ENCODE measurements around the gene SPOPL. TPM values are rescaled to one million over a fixed set of nuclear protein-coding genes. Genes with fewer than 3 reads are reported as not detected.

SPOPL gene
- total and polyA plus RNA-seq, 2 of the 4 experiments (the other 2 are of a cell fraction), result 4.8 to 20.3 TPM

DNA sequence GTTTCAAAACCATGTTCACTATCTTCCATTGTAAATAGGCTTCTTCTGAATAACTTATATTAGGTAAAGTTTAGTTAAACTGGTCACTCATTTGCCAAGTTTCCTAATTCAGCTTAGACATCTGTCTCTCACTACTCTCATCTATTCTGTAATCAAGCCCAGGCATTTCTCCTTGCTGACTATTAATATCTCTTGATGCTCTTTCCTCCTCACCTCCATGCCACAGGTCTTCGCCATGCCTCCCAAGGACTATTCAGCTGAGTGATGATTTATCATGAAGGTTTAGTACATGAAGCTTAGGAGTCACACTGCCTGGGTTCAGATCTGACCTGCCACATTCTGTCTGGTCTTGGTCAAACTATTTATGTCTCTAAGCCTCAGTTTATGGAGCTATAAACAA, 115.5 kb downstream of the SPOPL start:
- WGBS, 2 experiments (ENCODE audit: extremely low coverage in 2 of 2, insufficient read length in 1 of 2), result no CpG with 5 or more reads among the region's 1 CpG
- in situ Hi-C loops (cut with MboI; ENCODE audit: low sequenced_read_pairs), result no loop called here
- dilution Hi-C loops (cut with HindIII; ENCODE audit: low sequenced_read_pairs, unreplicated experiment), result no loop called here

More for the DNA sequence above, 115.5 kb downstream of the SPOPL start:
- H2BK20ac ChIP-seq (ENCODE audit: low read depth, low read length), result no peak overlapping the region
- TF ChIP-seq, protein P1, sequence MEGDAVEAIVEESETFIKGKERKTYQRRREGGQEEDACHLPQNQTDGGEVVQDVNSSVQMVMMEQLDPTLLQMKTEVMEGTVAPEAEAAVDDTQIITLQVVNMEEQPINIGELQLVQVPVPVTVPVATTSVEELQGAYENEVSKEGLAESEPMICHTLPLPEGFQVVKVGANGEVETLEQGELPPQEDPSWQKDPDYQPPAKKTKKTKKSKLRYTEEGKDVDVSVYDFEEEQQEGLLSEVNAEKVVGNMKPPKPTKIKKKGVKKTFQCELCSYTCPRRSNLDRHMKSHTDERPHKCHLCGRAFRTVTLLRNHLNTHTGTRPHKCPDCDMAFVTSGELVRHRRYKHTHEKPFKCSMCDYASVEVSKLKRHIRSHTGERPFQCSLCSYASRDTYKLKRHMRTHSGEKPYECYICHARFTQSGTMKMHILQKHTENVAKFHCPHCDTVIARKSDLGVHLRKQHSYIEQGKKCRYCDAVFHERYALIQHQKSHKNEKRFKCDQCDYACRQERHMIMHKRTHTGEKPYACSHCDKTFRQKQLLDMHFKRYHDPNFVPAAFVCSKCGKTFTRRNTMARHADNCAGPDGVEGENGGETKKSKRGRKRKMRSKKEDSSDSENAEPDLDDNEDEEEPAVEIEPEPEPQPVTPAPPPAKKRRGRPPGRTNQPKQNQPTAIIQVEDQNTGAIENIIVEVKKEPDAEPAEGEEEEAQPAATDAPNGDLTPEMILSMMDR (conservative IDR thresholded peaks at IDR 0.05; ENCODE audit: low read depth, low read length), result no peak
- no peak for TF ChIP-seq RFX5 (IDR thresholded peaks at IDR 0.05; ENCODE audit: low read depth, low read length)
- TF ChIP-seq CEBPB (IDR thresholded peaks at IDR 0.05; ENCODE audit: low read depth, low read length), result no peak
- no peak for TF ChIP-seq CHD1 (IDR thresholded peaks at IDR 0.05; ENCODE audit: low read depth, low read length)
- TF ChIP-seq FOS (IDR thresholded peaks at IDR 0.05; ENCODE audit: low read depth, low read length), result no peak
- TF ChIP-seq BHLHE40 (IDR thresholded peaks at IDR 0.05; ENCODE audit: low read depth, low read length), result no peak
- TF ChIP-seq RCOR1 (IDR thresholded peaks at IDR 0.05; ENCODE audit: insufficient replicate concordance, low read length), result no peak
- no peak for TF ChIP-seq MAFK (IDR thresholded peaks at IDR 0.05; ENCODE audit: low read depth, low read length)
- TF ChIP-seq MAZ (IDR thresholded peaks at IDR 0.05; ENCODE audit: borderline replicate concordance, low read depth, low read length), result no peak
- TF ChIP-seq SMC3 (IDR thresholded peaks at IDR 0.05; ENCODE audit: low read depth, low read length), result no peak
- TF ChIP-seq, protein P2, sequence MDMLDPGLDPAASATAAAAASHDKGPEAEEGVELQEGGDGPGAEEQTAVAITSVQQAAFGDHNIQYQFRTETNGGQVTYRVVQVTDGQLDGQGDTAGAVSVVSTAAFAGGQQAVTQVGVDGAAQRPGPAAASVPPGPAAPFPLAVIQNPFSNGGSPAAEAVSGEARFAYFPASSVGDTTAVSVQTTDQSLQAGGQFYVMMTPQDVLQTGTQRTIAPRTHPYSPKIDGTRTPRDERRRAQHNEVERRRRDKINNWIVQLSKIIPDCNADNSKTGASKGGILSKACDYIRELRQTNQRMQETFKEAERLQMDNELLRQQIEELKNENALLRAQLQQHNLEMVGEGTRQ (IDR thresholded peaks at IDR 0.05; ENCODE audit: low read depth, low read length), result no peak
- no peak for TF ChIP-seq RAD21 (IDR thresholded peaks at IDR 0.05; ENCODE audit: low read length)
- no peaks in the 10 kb centered on the region for H3K36me3 ChIP-seq (ENCODE audit: control insufficient read depth, insufficient read depth, low read length)
- BruUV-seq (replicated peaks), result no TSS peak
- ATAC-seq (ENCODE audit: low read depth) (no peak), DNase-seq (no peak)
- no peaks in the 10 kb centered on the region for H3K4me1 ChIP-seq (ENCODE audit: control insufficient read depth, insufficient read depth, low read length)
- intact Hi-C loops (cut with micrococcal nuclease), result no loop called here
- no peaks in the 10 kb centered on the region for H3K9me1 ChIP-seq (ENCODE audit: insufficient read depth, low read length)
- no peak overlapping the region for H4K8ac ChIP-seq (ENCODE audit: low read depth in 2 of 2, low read length in 2 of 2)
- no peak overlapping the region for H2BK15ac ChIP-seq (ENCODE audit: low read depth, low read length)
- ChIA-PET CTCF (no interaction called here), POLR2A (ENCODE audit: unreplicated experiment) (no interaction called here)
- no peak overlapping the region for H3K4me2 ChIP-seq (ENCODE audit: low read depth, low read length)
- H2BK5ac ChIP-seq (ENCODE audit: low read depth, low read length, poor library complexity, severe bottlenecking), result no peak overlapping the region
- H3K27me3 ChIP-seq (ENCODE audit: control insufficient read depth, insufficient read depth, low read length), result peaks cover 3% of the 10 kb centered on the region
- H3K18ac ChIP-seq (ENCODE audit: low read depth, low read length), result no peak overlapping the region
- H4K91ac ChIP-seq (ENCODE audit: insufficient read depth, low read depth, low read length), result no peak overlapping the region
- H3K9me3 ChIP-seq (ENCODE audit: control insufficient read depth, insufficient read depth, low read length), result no peaks in the 10 kb centered on the region
- H4K20me1 ChIP-seq (ENCODE audit: insufficient read depth, low read length), result no peaks in the 10 kb centered on the region
- H3K23ac ChIP-seq (ENCODE audit: low read depth, low read length), result no peak overlapping the region
- no peak overlapping the region for H2AFZ ChIP-seq (replicated peaks; ENCODE audit: low read length, poor library complexity)
- no peak overlapping the region for H3K4ac ChIP-seq (ENCODE audit: low read depth, low read length)
- no peak overlapping the region for H3K4me3 ChIP-seq (ENCODE audit: insufficient read depth, low read depth, low read length)
- no peak overlapping the region for H3K27ac ChIP-seq (ENCODE audit: insufficient read depth, low read length)
- H3K79me1 ChIP-seq (ENCODE audit: low read depth in 1 of 2, low read length in 2 of 2), result no peaks in the 10 kb centered on the region
- H4K5ac ChIP-seq (ENCODE audit: low read depth, low read length), result no peak overlapping the region
- H3K14ac ChIP-seq (replicated peaks; ENCODE audit: low read depth, low read length), result no peak overlapping the region
- H2AK9ac ChIP-seq (replicated peaks; ENCODE audit: low read depth, low read length, poor library complexity), result no peak overlapping the region
- H3K56ac ChIP-seq (ENCODE audit: extremely low read depth, insufficient read depth, low read length), result no peak overlapping the region
- no peak overlapping the region for H2AK5ac ChIP-seq (ENCODE audit: low read depth, low read length)
- H2BK120ac ChIP-seq (ENCODE audit: low read depth, low read length), result no peak overlapping the region
- no peak overlapping the region for H3K9ac ChIP-seq (ENCODE audit: low read depth, low read length)
